ENCODE results near the gene CNTN3.

GRCh38 chr3:74593152-74593551 lies 21.3 kb downstream of the CNTN3 start:
- no peak for TF ChIP-seq EP300 (IDR thresholded peaks at IDR 0.05)
- no peak for TF ChIP-seq POLR2AphosphoS5 (IDR thresholded peaks at IDR 0.05)
